B cell (primary cell): Measurements from ENCODE around the gene AARS1.
"Not testable (repeated sequence)": the region's sequence is repeated elsewhere in the genome, so short reads cannot be mapped to it uniquely, and the experiment has no call there.

Experiments
- EZH2 ChIP-seq: IDR thresholded peaks from 2 replicates; pipeline ENCODE4 v1.6.1; 2012; ENCODE audit warnings: borderline replicate concordance, low read depth, mild to moderate bottlenecking, moderate library complexity, low read length; ENCODE audit not compliant: insufficient read depth, poor library complexity, severe bottlenecking
- TF ChIP-seq, protein P1 (sequence below): fragments of 200-600 bp; IDR thresholded peaks from one replicate; pipeline ENCODE4 v1.8.0; 2022; ENCODE audit warnings: antibody characterized with exemption, mild to moderate bottlenecking

DNA sequence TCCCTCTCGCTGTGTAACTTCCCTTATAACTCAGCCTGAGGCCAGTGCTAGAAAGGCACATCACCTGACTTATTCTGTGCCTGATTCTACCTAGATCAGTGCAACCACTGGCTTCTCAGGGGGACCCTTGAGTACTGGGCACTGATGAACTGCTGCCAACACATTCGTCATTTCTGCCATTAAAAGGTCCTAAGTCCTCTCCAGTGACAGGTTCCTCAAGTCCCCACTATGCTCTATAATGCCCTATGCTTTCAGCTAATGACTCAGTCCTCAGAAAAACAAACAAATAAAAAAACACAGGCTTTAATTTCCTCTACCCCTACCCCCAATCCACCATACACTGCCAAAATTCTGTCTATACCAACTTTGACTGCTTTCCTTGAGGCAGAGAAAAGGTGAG, 66.1 kb downstream of the AARS1 start:
- TF ChIP-seq, protein P1, sequence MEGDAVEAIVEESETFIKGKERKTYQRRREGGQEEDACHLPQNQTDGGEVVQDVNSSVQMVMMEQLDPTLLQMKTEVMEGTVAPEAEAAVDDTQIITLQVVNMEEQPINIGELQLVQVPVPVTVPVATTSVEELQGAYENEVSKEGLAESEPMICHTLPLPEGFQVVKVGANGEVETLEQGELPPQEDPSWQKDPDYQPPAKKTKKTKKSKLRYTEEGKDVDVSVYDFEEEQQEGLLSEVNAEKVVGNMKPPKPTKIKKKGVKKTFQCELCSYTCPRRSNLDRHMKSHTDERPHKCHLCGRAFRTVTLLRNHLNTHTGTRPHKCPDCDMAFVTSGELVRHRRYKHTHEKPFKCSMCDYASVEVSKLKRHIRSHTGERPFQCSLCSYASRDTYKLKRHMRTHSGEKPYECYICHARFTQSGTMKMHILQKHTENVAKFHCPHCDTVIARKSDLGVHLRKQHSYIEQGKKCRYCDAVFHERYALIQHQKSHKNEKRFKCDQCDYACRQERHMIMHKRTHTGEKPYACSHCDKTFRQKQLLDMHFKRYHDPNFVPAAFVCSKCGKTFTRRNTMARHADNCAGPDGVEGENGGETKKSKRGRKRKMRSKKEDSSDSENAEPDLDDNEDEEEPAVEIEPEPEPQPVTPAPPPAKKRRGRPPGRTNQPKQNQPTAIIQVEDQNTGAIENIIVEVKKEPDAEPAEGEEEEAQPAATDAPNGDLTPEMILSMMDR = not testable (repeated sequence)
- TF ChIP-seq EZH2 = not testable (repeated sequence)
